CD4-positive, alpha-beta memory T cell (primary cell): ENCODE data around the gene TOX4. TPM values are rescaled to one million over a fixed set of nuclear protein-coding genes. Genes with fewer than 3 reads are reported as not detected.
"Not testable (repeated sequence)": the region's sequence is repeated elsewhere in the genome, so short reads cannot be mapped to it uniquely, and the experiment has no call there.

ENCODE experiments used
- CTCF ChIA-PET: fragments of 350-600 bp; sonication (Branson Sonifier 250); formaldehyde crosslinking; loops from one replicate; lab custom pipeline; 2021; ENCODE audit warnings: inconsistent platforms; ENCODE audit not compliant: partially characterized antibody; lab: Charles Lee
- POLR2A ChIA-PET: fragments of 350-600 bp; sonication (Branson Sonifier 250); formaldehyde crosslinking; loops from one replicate; lab custom pipeline; 2021; ENCODE audit not compliant: partially characterized antibody; lab: Charles Lee
- DNase-seq, 5 donors: peaks; one replicate each; pipeline versions ENCODE4 v3.0.0 to v3.0.0-alpha.2; 2020 to 2022; ENCODE audit warnings: mixed read lengths in 1 of 5
- H3K27ac ChIP-seq: one replicate; pipeline ENCODE4 v1.7.0; 2013; ENCODE audit warnings: low read depth, low read length
- H3K27me3 ChIP-seq: 2 replicates; pipeline ENCODE4 v1.7.0; 2013; ENCODE audit warnings: mild to moderate bottlenecking, low read length, moderate library complexity; ENCODE audit not compliant: insufficient read depth
- H3K36me3 ChIP-seq: 2 replicates; pipeline ENCODE4 v1.7.0; 2013; ENCODE audit warnings: mild to moderate bottlenecking, low read length, moderate library complexity; ENCODE audit not compliant: insufficient read depth
- H3K4me1 ChIP-seq: 2 replicates; pipeline ENCODE4 v1.7.0; 2013; ENCODE audit warnings: mild to moderate bottlenecking, low read length, moderate library complexity; ENCODE audit not compliant: insufficient read depth
- H3K4me3 ChIP-seq, 2 donors: one replicate each; pipeline ENCODE4 v1.7.0; 2013; ENCODE audit warnings: low read length in 2 of 2, mild to moderate bottlenecking in 1 of 2
- H3K9me3 ChIP-seq, 2 donors: one replicate each; pipeline ENCODE4 v1.7.0; 2013; ENCODE audit warnings: low read length in 2 of 2, control low read depth in 1 of 2; ENCODE audit not compliant: control insufficient read depth in 1 of 2
- H3K27ac Mint-ChIP-seq, 7 donors: one replicate each; pipeline ENCODE4 v1.8.0; 2020 to 2021; ENCODE audit warnings: mixed read lengths in 7 of 7, mild to moderate bottlenecking in 6 of 7, inconsistent platforms in 3 of 7, moderate library complexity in 3 of 7
- H3K27me3 Mint-ChIP-seq, 2 donors: one replicate each; pipeline ENCODE4 v1.8.0; 2020 to 2021; ENCODE audit warnings: mixed read lengths in 2 of 2
- H3K36me3 Mint-ChIP-seq, 2 donors: one replicate each; pipeline ENCODE4 v1.8.0; 2020 to 2021; ENCODE audit warnings: mixed read lengths in 2 of 2, inconsistent platforms in 1 of 2, mild to moderate bottlenecking in 1 of 2
- H3K4me1 Mint-ChIP-seq, 4 donors: one replicate each; pipeline ENCODE4 v1.8.0; 2020 to 2021; ENCODE audit warnings: mixed read lengths in 4 of 4, mild to moderate bottlenecking in 1 of 4
- H3K4me3 Mint-ChIP-seq, 8 donors: one replicate each; pipeline ENCODE4 v1.8.0; 2020 to 2021; ENCODE audit warnings: mixed read lengths in 8 of 8, mild to moderate bottlenecking in 7 of 8, moderate library complexity in 6 of 8, inconsistent platforms in 3 of 8
- H3K9me3 Mint-ChIP-seq, 8 donors: one replicate each; pipeline ENCODE4 v1.8.0; 2020 to 2021; ENCODE audit warnings: mixed read lengths in 8 of 8, mild to moderate bottlenecking in 5 of 8, inconsistent platforms in 3 of 8, moderate library complexity in 1 of 8
- intact Hi-C: fragments of 100-400 bp; cut with micrococcal nuclease; formaldehyde crosslinking; loops from one replicate; pipeline ENCODE4 v1.15.1; 2023
- polyA plus RNA-seq, 2 donors: library from polyadenylated mRNA; unstranded; fragments of 300-500 nt; fragmentation: Illumina TruSeq; gene quantifications; one replicate each; pipeline ENCODE4 v1.2.3, GENCODE V29; 2021
- total RNA-seq, 2 experiments: library from RNA; stranded (reverse); gene quantifications; one replicate each; pipeline ENCODE4 v1.2.3, GENCODE V29; 2021

TOX4 gene
- total and polyA plus RNA-seq, 4 experiments from 2014 or later = 81.8 to 86.2 (median 84.8) TPM

DNA sequence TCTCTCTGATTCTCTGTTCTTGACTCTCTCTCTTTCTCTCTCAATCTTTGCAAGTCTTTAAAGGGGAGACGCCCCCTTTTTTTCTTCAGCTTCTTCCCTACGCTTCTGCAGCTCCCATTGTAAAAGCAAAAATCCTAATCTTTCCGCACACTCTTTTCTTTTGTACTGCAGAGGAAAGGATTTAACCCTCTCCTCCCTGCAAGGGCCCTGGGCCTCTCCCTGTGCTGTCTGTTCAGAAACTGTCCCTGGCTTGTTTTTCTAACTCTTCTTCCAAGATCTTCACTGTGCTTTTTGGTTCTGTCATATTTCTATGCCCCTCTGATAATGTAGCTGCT, 60.1 kb downstream of the TOX4 start:
- ChIA-PET CTCF (interaction anchor here (0.8 kb wide), 1 partner anchor 56 kb away, joined by 3 read pairs; no protein-coding TSS in a partner anchor), POLR2A (interaction anchor here (1.6 kb wide), 1 partner anchor 20 kb away, joined by 3 read pairs; no protein-coding TSS in a partner anchor)
- Histone ChIP-seq H3K4me3 (no peak overlapping the region), H3K4me1 (no peaks in the 10 kb centered on the region), H3K27me3 (peaks cover 14% of the 10 kb centered on the region), H3K27ac (no peak overlapping the region), H3K9me3 (no peaks in the 10 kb centered on the region), H3K36me3 (no peaks in the 10 kb centered on the region)
- Mint-ChIP-seq H3K9me3 (peaks cover 0 to 4% (median 0%) of the 10 kb centered on the region in 8 donors), H3K36me3 (no peaks in the 10 kb centered on the region), H3K27ac (peak overlapping the region in 1 of 7 donors; percentile 10), H3K4me1 (peaks cover 5 to 13% (median 6%) of the 10 kb centered on the region in 4 donors), H3K27me3 (peaks cover 35 to 40% of the 10 kb centered on the region in 2 donors), H3K4me3 (peak overlapping the region in 3 of 8 donors; percentile 17 to 34 (median 33))
- no peak for DNase-seq
- intact Hi-C loops = no loop called here

- H3K27me3 ChIP-seq = peaks cover 11% of the 10 kb centered on the region
- H3K36me3 ChIP-seq = no peaks in the 10 kb centered on the region
- no peaks in the 10 kb centered on the region for H3K9me3 ChIP-seq
- no peak overlapping the region for H3K4me3 Mint-ChIP-seq
- POLR2A ChIA-PET = no interaction called here
- no peaks in the 10 kb centered on the region for H3K36me3 Mint-ChIP-seq
- H3K27me3 Mint-ChIP-seq = peaks cover 35 to 37% of the 10 kb centered on the region in 2 donors
- CTCF ChIA-PET = no interaction called here
- H3K4me1 Mint-ChIP-seq = peaks cover 5 to 13% (median 7%) of the 10 kb centered on the region in 4 donors
- H3K4me3 ChIP-seq = no peak overlapping the region
- no peak overlapping the region for H3K27ac Mint-ChIP-seq
- no peaks in the 10 kb centered on the region for H3K4me1 ChIP-seq
- peaks cover 0 to 4% (median 0%) of the 10 kb centered on the region in 8 donors for H3K9me3 Mint-ChIP-seq
- no peak for DNase-seq
- no peak overlapping the region for H3K27ac ChIP-seq
- intact Hi-C loops = no loop called here
These were observed 62.4 kb downstream of the TOX4 start for GRCh38 chr14:21539189-21539940.

DNA sequence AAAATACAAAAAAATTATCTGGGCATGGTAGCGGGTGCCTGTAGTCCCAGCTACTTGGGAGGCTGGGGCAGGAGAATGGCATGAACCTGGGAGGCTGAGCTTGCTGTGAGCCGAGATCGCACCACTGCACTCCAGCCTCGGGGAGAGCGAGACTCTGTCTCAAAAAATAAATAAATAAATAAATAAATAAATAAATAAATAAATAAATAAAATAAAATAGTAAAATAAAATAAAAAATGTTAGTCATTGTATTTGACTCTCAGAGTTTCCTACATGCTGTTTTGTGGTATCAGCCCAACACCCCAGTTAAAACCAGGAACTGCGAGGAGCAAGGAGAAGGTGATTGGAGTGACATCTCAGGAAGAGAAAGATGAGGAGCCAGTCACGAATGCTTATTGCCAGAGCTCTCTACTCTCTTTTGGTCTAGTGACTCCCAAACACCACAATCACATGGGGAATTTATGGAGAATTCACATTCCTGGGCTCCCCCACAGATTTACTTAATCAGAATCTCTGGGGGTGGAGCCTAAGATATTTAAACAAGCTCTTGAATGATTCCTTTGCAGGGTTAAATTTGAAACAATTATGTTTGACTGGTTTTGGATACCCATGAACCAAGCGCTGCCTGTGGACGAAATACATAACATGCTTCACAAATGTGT, 64.5 kb downstream of the TOX4 start:
- Histone ChIP-seq H3K27ac (no peak overlapping the region), H3K9me3 (no peaks in the 10 kb centered on the region), H3K36me3 (no peaks in the 10 kb centered on the region), H3K4me3 (no peak overlapping the region), H3K27me3 (peaks cover 6% of the 10 kb centered on the region), H3K4me1 (no peaks in the 10 kb centered on the region)
- H3K27ac Mint-ChIP-seq = no peak overlapping the region
- peaks cover 23 to 24% of the 10 kb centered on the region in 2 donors for H3K27me3 Mint-ChIP-seq
- peaks cover 5 to 8% (median 6%) of the 10 kb centered on the region in 4 donors for H3K4me1 Mint-ChIP-seq
- no peak overlapping the region for H3K4me3 Mint-ChIP-seq
- no peak for DNase-seq
- H3K9me3 Mint-ChIP-seq = peaks cover 0 to 4% (median 0%) of the 10 kb centered on the region in 8 donors
- H3K36me3 Mint-ChIP-seq = no peaks in the 10 kb centered on the region
- ChIA-PET POLR2A (no interaction called here), CTCF (no interaction called here)
- intact Hi-C loops = no loop called here

GRCh38 chr14:21543521-21543960, 66.5 kb downstream of the TOX4 start:
- Histone ChIP-seq H3K36me3 (no peaks in the 10 kb centered on the region), H3K27ac (no peak overlapping the region), H3K4me3 (no peak overlapping the region), H3K9me3 (no peaks in the 10 kb centered on the region), H3K27me3 (peaks cover 4% of the 10 kb centered on the region), H3K4me1 (no peaks in the 10 kb centered on the region)
- no peak overlapping the region for H3K27ac Mint-ChIP-seq
- no peaks in the 10 kb centered on the region for H3K36me3 Mint-ChIP-seq
- CTCF ChIA-PET = no interaction called here
- no peak overlapping the region for H3K4me3 Mint-ChIP-seq
- POLR2A ChIA-PET = no interaction called here
- peaks cover 0 to 1% (median 0%) of the 10 kb centered on the region in 4 donors for H3K4me1 Mint-ChIP-seq
- H3K9me3 Mint-ChIP-seq = no peaks in the 10 kb centered on the region
- intact Hi-C loops = no loop called here
- no peak for DNase-seq
- H3K27me3 Mint-ChIP-seq = peaks cover 12 to 20% of the 10 kb centered on the region in 2 donors

DNA sequence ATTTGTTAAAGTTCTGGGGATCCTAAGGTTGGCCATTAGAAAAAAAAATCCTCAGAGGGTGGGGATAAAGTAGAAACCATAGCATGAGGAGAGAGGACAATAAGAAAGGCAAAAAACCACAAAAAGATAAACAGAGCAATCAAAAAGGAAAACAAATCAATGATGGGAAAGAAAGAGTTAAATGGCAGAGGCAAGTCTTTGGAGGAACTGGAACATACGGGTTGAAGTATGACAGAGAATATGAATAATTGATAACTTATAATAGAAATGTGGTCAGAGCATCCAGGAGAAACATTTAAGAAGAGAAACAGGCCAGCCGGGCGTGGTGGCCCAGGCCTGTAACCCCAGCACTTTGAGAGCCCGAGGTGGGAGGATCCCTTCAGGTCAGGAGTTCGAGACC, 67.0 kb downstream of the TOX4 start:
- POLR2A ChIA-PET = no interaction called here
- H3K4me3 Mint-ChIP-seq = no peak overlapping the region

GRCh38 chr14:21544588-21544987, 67.6 kb downstream of the TOX4 start:
- peaks cover 2 to 11% of the 10 kb centered on the region in 2 donors for H3K27me3 Mint-ChIP-seq

More for the DNA sequence above, 67.0 kb downstream of the TOX4 start:
- no peak overlapping the region for H3K4me3 ChIP-seq
- no peaks in the 10 kb centered on the region for H3K36me3 ChIP-seq
- no peak for DNase-seq
- no peak overlapping the region for H3K27ac ChIP-seq
- no peaks in the 10 kb centered on the region for H3K4me1 ChIP-seq
- Mint-ChIP-seq H3K27me3 (peaks cover 9 to 16% of the 10 kb centered on the region in 2 donors), H3K9me3 (no peaks in the 10 kb centered on the region), H3K27ac (no peak overlapping the region), H3K4me1 (peaks cover 0 to 1% (median 0%) of the 10 kb centered on the region in 4 donors), H3K36me3 (no peaks in the 10 kb centered on the region)
- peaks cover under 1% of the 10 kb centered on the region for H3K27me3 ChIP-seq
- CTCF ChIA-PET = no interaction called here
- no peaks in the 10 kb centered on the region for H3K9me3 ChIP-seq
- intact Hi-C loops = no loop called here

More at GRCh38 chr14:21544588-21544987, 67.6 kb downstream of the TOX4 start:
- H3K27ac Mint-ChIP-seq, H3K27ac ChIP-seq, CTCF ChIA-PET, intact Hi-C loops, DNase-seq, H3K36me3 Mint-ChIP-seq, H3K4me3 ChIP-seq, H3K4me3 Mint-ChIP-seq, H3K9me3 Mint-ChIP-seq, H3K27me3 ChIP-seq, H3K4me1 ChIP-seq, H3K4me1 Mint-ChIP-seq, H3K36me3 ChIP-seq, POLR2A ChIA-PET, H3K9me3 ChIP-seq: not testable (repeated sequence)
